ENCODE data around the gene ZSCAN21. TPM values are rescaled to one million over a fixed set of nuclear protein-coding genes. Genes with fewer than 3 reads are reported as not detected.
"Not testable (repeated sequence)": the region's sequence is repeated elsewhere in the genome, so short reads cannot be mapped to it uniquely, and the experiment has no call there.

ZSCAN21 gene
- 7.8 and 8.8 TPM in 2 replicates for total RNA-seq

- DNase-seq (ENCODE audit: extremely low read depth, low read depth, low spot score) = peak; percentile 20
Observed at GRCh38 chr7:100049441-100050291, at the start of gene ZSCAN21. ZSCAN21 (plus strand) TSS chr7:100049774; CDS start chr7:100057007, 7,233 bp downstream.

DNA sequence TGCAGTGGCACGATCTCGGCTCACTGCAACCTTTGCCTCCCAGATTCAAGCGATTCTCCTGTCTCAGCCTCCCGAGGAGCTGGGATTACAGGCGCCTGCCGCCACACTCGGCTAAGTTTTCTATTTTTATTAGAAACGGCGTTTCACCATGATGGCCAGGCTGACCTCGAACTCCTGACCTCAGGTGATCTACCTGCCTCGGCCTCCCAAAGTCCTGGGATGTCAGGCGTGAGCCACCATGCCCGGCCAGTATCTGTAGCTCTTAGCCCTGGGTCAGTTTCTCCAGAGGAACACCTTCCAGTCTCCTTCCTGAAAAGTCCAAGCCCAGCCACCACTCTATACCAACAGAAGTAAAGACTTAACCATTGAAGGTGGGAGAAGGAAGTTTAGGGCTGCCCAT, 49.3 kb upstream of the ZSCAN21 start:
- no peak for DNase-seq (ENCODE audit: extremely low read depth, low read depth, low spot score)

DNA sequence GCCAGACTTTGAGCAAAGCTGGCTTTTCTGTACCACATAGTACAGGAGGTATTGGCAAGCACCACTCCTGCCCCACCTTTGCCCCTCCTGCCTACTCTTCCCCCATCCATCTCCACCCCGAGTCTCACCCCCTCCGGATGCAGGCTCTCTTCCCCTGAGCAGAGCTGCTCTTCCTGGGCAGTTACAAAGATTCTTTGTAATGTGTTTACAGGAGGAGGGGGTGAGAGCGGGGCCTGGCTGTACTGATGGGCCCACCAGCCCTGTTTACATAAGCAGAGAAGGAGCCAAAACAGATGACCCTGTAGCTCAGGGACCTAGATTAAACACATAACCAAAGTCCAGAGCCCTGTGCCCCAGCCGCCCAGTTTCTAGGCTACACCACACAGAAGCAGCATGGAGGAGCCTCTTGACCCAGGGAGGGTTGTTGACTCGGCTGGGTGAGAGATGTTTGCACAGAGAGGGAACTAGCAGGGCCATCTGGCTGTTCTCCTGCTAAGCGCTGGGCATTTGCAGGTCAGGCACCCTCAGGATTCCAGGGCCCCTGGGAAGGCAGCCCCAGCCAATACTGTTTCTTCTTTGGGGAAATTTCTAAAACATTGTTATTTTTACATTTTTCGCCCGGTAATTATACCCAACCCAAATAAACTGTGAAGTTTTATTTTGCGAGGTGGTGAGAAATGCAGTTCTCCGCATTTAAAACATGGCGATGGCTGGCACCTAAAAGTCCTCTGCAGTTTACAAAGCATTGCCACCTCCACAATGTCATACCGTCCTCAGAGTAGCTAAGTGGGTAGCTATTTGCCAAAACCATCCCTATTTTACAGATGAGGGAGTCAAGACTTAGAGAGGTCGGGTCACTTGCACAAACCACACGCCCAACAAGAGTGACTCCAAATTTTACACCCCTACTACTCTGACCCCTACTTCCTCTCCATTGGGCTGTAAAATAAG, 45.6 kb upstream of the ZSCAN21 start:
- no peak for DNase-seq (ENCODE audit: extremely low read depth, low read depth, low spot score)

- DNase-seq (ENCODE audit: extremely low read depth, low read depth, low spot score) = no peak
Observed at GRCh38 chr7:100007887-100008286, 41.7 kb upstream of the ZSCAN21 start.

GRCh38 chr7:100008525-100008924, 41.0 kb upstream of the ZSCAN21 start:
- no peak for DNase-seq (ENCODE audit: extremely low read depth, low read depth, low spot score)

- DNase-seq (ENCODE audit: extremely low read depth, low read depth, low spot score) = not testable (repeated sequence)
Observed at GRCh38 chr7:100009952-100010351, 39.6 kb upstream of the ZSCAN21 start.

DNA sequence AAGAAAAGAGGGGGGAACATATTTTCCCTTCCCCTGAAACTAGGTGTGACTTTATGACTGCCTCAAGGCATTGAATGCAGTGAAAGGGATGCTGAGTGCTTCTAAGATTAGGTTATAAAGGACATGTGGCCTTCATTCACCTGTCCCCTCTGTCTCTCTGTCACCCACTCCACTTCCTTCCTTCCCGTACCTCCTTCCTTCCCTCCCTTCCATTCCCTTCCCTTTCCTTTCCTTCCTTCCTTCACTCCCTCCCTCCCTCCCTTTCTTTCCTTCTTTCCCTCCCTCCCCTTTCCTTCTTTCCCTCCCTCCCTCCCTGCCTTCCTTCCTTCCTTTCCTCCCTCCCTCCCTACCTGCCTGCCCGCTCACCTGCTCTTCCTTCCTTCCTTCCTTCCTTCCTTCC, 38.7 kb upstream of the ZSCAN21 start:
- DNase-seq (ENCODE audit: extremely low read depth, low read depth, low spot score) = no peak

DNA sequence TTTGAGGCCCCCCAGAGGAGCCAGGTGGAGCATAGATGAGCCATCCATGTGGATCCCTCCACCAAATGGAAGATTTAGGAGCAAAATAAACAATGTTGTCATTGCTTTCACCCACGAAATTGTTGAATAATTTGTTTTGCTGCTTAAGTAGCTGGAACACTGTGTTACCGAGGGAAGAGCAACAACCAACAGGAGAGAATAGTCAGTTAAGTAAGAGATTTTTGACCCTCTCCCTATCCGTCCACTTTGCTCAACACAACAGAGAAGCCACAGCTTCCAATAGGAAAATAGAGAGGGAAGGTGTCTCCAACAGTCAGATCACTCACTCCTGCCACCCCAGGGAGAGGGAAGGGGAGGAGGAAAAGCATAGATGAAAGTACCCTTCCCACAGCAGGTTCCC, 38.1 kb upstream of the ZSCAN21 start:
- DNase-seq (ENCODE audit: extremely low read depth, low read depth, low spot score) = no peak

DNA sequence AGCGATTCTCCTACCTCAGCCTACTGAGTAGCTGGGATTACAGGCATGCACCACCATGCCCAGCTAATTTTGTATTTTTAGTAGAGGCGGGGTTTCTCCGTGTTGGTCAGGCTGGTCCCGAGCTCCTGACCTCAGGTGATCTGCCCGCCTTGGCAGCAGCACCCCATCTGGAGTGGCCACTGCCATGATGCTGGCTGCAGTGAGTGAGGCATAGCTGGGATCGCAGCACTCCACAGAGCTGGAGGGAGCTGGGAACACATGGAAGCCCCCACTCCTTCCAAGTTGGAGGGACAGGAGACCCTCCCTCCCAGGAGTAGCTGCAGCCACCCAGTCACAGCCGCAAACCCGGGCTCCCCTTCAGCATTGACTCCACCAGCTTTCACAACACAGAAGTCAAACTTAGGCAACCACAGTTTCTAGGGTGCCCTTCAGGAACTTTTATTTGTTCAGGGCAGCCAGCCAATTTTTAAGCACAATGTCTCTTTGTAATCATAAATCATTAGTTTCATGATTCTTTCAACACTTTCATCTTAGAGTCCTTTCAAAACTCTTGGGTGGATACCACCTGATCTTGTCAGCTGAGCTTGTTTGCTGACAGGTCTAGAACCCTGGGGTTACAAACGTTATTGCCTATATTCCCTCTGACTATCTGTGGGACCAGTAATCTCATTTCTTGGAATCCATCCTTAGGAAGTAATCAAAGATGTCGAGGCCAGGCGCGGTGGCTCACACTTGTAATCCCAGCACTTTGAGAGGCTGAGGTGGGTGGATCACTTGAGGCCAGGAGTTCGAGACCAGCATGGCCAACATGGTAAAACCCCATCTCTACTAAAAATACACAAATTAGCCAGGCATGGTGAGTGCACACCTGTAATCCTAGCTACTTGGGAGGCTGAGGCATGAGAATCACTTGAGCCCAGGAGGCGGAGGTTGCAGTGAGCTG, 36.9 kb upstream of the ZSCAN21 start:
- not testable (repeated sequence) for DNase-seq (ENCODE audit: extremely low read depth, low read depth, low spot score)

DNA sequence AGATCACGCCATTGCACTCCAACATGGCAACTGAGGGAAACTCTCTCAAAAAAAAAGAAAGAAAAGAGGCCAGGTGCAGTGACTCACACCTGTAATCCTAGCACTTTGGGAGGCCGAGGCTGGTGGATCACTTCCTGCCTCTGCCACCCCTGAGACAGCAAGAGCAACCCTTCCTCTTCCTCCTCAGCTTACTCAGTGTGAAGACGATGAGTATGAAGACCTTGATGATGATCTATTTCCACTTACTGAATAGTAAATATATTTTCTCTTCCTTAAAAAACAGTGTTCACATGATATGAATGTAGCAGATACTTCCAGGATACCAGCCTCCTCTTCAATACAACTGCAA, 36.3 kb upstream of the ZSCAN21 start:
- DNase-seq (ENCODE audit: extremely low read depth, low read depth, low spot score) = no peak

DNA sequence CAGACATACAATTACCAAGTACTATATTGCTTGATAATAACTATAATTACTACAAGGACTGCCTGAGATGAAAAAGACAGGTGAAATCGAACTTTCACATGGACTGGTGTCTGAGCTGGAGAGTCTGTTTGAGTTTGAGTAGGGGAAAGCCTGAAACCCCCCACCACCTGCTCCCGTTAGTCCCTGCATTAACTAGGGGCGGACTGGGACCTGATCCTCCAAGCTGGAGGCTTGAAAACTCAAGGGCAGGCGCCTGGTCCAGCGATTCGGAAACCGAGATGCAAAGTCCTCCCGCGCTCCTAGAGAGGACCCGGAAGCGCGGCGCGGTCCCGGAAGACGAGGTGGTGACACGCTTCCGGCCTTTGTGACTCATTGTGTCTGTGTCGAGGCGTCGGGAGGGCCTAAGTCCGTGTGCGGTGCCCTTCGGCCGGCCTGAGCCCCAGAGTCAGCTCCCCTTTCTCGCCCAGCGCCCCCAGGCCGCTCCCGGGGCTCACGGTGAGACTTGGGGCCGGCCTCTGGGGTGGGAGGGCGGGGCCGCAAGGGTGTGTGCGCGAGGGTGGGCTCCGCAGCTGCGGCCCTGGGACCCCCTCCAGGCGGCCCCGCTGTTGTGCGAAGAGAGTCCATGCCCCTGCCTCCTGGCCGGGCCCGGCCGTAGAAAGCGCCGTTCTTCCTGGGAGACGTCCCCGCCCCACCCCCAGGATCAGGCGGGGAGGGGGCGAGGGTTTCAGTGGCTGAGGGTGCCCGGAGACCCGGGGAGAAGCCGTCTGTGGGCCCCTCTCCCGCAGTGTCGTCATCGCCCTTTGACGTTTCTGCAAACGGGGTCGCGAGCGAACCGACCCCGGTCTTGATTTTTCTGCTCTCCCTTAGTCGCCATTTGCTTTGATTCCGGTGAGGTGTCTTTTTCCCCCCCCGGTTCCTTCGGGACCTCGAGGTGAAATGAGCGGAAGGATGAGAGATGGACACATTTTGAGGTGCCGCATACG, 34.1 kb upstream of the ZSCAN21 start, which contains the start of gene ZKSCAN1:
Gene ZKSCAN1 (plus strand): TSS at position 365 of the 983 bp plus-strand sequence. CDS start 7,911 bp downstream, outside the sequence.
- DNase-seq (ENCODE audit: extremely low read depth, low read depth, low spot score) = peak; percentile 76

GRCh38 chr7:100016215-100016901, 33.2 kb upstream of the ZSCAN21 start:
- no peak for DNase-seq (ENCODE audit: extremely low read depth, low read depth, low spot score)

DNA sequence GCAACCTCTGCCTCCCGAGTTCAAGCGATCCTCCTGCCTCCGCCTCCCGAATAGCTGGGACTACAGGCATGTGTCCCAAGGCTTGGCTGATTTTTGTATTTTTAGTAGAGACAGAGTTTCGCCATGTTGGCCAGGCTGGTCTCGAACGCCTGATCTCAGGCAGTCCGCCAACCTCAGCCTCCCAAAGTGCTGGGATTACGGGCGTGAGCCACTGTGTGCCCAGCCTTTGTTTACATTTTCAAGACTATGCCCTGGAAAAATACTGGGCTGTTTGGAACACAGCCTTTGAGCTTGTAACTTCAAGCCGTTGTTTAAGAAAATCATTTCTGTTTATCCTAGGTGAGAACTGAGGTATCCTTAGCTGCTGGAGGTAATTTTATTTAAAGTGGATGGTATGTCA, 32.3 kb upstream of the ZSCAN21 start:
- no peak for DNase-seq (ENCODE audit: extremely low read depth, low read depth, low spot score)

DNA sequence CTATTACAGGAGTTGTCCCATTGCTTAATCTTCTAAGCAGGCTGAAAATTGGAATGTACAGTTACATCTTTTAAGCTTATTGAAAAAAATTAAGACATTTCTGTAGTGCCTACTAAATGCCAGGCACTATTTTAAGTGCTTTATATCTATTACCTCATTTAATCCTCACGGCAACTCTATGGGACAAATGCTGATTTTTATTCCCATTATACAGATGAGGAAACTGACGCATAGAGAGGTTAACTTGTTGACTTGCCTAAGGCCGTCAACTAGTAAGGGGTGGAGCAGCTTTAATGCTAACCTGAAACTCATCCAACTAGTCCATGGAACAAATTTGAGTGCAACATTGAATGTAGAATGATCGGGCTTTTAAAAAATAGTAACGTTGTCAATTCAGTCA, 31.7 kb upstream of the ZSCAN21 start:
- DNase-seq (ENCODE audit: extremely low read depth, low read depth, low spot score) = no peak

GRCh38 chr7:100019908-100020307, 29.7 kb upstream of the ZSCAN21 start:
- no peak for DNase-seq (ENCODE audit: extremely low read depth, low read depth, low spot score)

GRCh38 chr7:100021297-100021696, 28.3 kb upstream of the ZSCAN21 start:
- DNase-seq (ENCODE audit: extremely low read depth, low read depth, low spot score) = no peak

- DNase-seq (ENCODE audit: extremely low read depth, low read depth, low spot score) = no peak
Observed at GRCh38 chr7:100022621-100023020, 27.0 kb upstream of the ZSCAN21 start.

DNA sequence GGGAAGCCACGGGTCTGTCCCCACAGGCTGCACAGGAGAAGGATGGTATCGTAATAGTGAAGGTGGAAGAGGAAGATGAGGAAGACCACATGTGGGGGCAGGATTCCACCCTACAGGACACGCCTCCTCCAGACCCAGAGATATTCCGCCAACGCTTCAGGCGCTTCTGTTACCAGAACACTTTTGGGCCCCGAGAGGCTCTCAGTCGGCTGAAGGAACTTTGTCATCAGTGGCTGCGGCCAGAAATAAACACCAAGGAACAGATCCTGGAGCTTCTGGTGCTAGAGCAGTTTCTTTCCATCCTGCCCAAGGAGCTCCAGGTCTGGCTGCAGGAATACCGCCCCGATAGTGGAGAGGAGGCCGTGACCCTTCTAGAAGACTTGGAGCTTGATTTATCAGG, 26.0 kb upstream of the ZSCAN21 start:
- no peak for DNase-seq (ENCODE audit: extremely low read depth, low read depth, low spot score)

Data from glomerular endothelial cell (primary cell).